NCI-H2081 (cell line): ENCODE data around the gene HS2ST1.

Experiments
- DNase-seq, 2 experiments: peaks; one replicate each; lab custom pipeline; 2025; lab: John Stamatoyannopoulos, UW

HS2ST1 gene

GRCh38 chr1:87113313-87113712 is 198.9 kb downstream of the HS2ST1 start:
- DNase-seq: no peak

- DNase-seq: no peak
Observed at GRCh38 chr1:87115317-87115890, 201.0 kb downstream of the HS2ST1 start.

DNA sequence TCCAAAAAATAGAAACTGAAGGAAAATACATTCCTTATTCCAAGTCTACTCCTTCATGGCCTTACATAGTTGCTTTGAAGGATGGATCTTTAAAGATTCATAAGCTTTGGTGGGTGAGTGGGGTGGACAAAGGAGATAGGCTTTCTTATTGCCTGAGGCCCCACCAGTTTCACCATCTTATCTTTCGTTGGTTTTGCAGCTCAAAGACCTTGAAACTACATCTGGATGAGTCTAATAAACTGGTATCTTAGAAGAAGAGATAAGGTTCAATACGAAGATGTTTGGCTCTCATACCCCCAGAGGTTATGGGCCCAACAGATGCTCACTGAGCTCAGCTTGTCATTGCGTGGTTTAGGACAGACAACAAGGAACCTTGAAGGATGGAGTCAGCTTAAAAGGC is 201.5 kb downstream of the HS2ST1 start:
- DNase-seq: no peak

DNA sequence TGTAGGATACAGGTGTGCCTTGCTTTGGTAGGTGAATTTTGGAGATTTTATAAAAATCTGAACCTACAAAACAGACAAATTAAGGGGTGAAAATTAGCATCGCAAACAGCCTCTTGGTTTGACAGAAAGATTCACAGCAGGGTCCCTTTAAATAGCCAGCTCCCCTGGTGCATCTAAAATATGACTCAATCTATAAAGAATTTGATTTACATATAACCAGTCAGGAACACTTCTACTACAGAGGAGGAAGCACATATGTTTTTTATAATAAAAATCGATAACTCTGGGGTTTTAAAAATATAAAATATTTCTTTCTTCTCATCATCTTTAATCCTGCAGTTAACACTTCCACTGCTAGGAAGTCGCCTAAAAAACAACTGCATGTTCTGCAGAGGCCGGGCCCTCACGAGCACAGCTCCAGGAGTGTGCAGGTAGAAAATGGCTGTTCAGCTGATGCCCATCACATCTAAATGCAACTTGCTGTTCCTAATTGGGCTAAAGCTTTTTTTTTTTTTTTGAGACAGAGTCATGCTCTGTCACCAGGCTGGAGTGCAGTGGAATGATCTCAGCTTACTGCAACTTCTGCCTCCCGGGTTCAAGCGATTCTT is 203.4 kb downstream of the HS2ST1 start:
- DNase-seq: no peak

DNA sequence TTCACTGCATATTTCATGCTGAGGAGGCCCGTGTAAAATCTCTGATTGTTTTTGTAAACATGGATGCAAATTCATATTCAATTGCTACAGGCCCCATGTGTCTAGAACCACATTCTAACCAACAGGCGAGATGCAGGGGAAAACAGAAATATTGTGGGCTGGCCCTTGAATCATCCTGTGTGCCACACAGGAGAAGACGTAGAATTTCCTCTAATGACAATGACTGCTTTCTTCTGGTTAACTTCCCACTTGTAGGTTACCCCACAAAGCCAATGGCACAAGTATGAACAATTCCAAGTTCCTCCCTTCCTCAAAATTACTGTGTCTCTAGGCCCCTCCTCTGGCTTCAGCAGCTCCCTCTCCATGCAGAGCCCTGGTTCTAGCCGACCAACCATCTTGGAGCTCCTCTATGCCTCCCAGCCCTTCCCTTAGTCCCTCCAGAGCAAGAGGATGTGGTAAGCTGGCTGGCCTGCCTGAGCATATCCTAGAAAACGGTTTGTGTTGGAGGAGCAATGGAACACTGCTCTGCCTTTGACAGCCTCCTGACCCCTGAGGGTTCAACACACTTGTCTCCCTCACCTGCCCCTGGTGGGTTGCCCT is 205.2 kb downstream of the HS2ST1 start:
- no peak for DNase-seq

- no peak for DNase-seq
Observed at GRCh38 chr1:87120779-87121178, 206.3 kb downstream of the HS2ST1 start.

DNA sequence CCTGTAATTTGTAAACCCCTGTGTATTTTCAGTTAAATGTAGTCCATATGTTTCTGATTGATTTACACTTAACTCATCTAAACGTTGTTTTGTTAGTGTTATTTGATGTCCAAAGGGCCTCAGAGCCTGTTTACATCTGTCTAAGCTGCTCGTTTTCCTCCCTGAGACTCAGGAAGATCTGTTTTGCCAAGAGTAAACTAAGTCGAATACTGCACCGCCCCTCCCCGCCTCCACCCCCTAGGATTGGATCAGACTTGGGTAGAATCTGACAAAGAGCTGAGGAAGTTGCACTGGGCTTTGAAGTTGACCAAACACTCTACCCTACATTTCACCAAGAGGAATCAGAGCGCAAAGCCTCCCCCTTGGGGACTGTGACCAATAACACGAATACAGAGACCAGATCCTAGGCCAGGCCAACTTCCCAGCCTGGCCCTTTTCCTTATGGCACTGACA is 207.3 kb downstream of the HS2ST1 start:
- no peak for DNase-seq

- DNase-seq: no peak
Observed at GRCh38 chr1:87122243-87122642, 207.8 kb downstream of the HS2ST1 start.

GRCh38 chr1:87123610-87124009 is 209.2 kb downstream of the HS2ST1 start:
- DNase-seq: no peak

DNA sequence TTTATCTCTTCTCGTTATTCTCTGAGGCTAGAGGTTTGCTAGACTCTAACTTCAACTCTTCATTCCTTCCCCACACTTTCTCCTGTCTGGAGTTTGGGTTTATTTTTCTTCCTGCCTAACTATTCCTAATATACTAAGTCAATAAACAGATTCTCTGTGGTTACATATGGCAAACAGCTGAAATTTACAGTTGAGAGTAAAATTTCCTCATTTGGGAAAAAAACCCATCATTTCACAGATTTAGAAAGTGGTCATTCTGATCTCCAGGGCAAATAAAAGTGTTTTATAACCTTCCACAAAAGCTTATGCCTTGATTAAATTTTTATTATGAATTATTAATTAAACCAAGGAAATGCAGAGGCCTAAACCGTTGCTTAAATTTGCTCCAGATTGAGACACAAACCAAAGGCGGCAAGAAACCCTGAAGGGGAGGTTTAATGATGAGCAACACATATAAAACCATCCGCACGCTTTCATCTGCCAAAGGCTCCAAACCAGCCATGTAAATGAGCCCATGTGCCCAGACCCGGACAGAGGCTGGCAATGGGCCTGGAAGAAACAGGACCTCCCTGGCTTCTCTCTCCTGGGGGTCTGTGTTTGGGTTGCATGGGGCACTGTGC is 212.6 kb downstream of the HS2ST1 start:
- no peak for DNase-seq

DNA sequence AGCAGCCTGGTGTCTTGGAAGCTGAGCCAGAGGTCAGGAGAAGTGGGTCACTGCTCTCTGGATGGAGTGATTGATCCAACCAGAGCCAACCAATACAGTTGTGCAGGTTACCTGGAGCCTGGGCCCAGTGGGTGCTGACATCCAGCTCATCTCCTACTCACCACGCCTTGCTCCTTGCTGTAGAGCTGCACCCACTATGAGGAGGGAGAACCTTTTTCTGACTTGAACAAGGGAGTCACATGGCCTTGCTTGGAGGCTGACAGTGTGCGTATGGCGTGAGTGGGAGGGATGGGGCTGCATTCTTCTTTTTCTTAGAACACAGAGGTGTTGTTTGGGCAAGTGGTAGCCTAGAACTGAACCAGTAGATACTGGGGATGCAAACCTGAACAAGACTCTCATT is 213.1 kb downstream of the HS2ST1 start:
- DNase-seq: no peak

DNA sequence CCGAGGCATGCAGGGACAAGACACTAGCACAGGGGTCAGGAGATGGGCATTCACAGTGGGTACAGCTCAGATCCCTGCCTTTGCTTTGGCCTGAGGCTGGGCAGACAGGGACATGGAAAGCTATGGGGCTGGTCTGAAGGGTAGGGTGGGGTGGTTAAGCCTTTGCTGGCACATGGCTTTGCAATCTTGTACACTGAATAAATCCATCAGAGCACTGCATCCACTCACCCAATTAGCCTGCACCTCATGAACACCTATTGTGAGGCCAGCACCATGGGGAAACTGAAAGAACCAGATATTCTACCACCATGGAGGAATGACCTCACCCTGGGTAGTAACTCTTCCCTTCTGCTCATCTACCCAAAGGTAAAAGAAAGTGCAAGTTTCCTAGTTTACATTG is 214.6 kb downstream of the HS2ST1 start:
- no peak for DNase-seq

- DNase-seq: no peak
Observed at GRCh38 chr1:87129606-87130005, 215.2 kb downstream of the HS2ST1 start.

DNA sequence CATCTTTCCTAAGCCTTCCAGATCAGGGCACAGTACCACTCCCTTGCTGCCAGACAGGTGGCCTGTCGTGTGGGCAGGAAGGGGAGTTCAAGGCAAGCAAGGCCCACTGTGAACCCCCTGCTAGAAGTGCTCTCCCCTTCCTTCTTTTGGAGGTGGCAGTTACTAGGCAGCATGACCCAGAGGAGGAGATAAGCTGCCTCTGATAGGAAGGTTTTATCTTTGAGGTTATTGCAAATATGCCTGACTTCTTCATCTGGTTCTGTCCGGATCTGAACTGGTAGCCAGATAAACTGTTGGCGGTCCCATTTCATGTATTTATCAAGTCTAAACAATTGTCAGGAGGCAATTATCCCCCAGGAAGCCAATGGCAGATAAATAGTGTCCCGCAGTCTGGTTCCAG is 216.0 kb downstream of the HS2ST1 start:
- DNase-seq: no peak

DNA sequence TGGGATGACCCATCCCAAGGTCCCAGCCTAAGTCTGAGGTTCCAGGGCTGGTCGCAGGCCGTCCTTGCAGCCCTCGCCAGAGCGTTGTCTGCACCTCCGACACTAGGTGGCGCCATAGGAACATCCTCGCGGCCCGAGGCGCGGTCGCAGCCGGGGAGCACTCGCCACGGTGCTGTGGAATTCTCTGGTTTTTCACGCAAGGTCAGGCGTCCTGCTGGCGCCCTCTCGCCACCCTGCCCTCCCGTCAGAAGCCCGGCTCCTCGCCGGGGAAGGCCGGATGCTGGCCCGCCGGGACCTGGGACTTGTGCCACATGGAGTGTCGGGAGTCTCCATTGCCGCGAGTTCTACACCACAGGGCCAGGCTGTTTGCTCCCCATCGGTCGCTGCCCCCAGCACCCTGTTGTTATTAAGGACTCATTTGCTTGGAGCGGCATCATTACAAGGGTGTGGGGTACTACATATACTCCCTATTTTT is 217.4 kb downstream of the HS2ST1 start:
- peak; percentile 45 to 59 for DNase-seq

DNA sequence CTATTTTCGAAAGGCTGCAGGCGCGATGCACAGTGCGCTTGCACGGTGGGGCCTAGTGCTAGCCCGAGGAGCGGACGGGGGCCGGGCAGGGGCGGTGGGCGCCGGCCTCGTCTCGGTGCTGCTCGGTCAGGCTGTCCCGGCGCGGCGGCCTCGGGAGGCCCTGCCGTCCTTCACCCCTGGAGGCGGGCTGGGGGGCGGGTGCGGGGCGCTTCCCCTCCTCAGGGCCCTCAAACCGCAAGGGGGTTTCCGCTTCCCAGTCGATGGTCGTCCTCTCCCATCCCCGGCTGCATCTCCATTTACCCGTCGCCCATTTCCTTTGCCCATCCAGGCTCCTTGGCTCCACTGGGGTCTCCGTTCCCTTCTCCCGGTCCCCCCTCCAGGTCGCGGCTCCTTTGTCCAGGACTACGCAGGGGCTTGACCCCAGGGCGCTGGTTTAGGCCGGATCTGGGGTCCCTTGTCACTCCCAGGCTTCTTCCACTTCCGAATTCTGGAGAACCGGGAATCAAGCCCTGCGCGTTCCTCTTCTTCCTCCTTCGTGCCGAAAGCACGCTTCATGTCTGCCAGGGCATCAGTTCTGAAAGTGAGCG is 217.9 kb downstream of the HS2ST1 start:
- DNase-seq: no peak

GRCh38 chr1:87134061-87134460 is 219.6 kb downstream of the HS2ST1 start:
- no peak for DNase-seq

DNA sequence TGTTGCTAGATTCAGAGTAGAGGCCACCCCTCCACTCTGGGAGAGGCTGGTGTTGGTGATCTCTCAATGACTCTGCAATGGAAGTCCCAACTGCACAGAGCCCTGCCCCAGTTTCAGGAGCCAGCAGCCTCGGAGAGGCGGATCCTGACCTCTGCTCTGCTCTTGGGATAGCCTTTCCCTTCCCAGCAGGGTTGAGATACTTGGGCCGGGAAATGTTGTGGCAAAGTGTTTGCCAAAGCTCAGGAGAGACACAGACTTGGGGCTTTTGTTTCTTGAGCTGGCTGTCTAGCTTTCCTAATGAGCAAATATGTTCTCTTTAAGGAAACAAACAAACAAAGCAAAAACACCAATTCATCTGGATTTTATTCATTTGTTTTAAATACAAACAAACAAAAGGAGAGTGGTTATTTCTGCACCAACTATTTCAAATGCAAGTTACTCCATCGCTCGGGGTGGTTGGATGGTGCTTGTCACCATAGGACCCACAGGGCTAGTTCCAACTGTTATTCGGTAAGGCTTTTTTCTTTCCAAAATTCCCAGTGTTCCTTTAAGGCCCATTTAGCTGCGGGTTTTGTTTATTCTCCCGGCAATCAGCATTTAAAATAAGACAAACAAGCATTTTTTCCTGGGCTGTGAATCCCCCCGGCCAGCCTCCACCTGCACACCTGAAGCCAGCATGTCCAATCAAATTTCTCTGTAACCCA is 220.3 kb downstream of the HS2ST1 start:
- DNase-seq: no peak

DNA sequence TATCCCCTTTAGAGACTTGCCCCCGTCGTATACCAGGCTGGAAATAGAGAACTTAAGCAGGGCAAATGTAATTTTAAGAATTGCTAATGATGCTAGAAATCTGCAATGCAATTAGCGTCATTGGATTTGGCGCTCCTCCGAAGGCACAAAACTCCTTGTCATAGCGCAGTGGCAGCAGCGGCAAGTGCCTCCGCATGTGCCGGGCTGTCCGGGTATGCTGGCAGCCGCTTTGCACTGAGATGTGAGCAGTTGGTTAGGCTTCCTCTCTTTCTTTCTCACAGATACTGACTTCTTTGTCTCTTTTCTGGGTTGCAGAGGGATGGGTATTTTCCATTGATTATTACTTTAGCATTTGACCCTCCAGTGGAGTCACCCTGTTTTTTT is 220.9 kb downstream of the HS2ST1 start:
- no peak for DNase-seq

DNA sequence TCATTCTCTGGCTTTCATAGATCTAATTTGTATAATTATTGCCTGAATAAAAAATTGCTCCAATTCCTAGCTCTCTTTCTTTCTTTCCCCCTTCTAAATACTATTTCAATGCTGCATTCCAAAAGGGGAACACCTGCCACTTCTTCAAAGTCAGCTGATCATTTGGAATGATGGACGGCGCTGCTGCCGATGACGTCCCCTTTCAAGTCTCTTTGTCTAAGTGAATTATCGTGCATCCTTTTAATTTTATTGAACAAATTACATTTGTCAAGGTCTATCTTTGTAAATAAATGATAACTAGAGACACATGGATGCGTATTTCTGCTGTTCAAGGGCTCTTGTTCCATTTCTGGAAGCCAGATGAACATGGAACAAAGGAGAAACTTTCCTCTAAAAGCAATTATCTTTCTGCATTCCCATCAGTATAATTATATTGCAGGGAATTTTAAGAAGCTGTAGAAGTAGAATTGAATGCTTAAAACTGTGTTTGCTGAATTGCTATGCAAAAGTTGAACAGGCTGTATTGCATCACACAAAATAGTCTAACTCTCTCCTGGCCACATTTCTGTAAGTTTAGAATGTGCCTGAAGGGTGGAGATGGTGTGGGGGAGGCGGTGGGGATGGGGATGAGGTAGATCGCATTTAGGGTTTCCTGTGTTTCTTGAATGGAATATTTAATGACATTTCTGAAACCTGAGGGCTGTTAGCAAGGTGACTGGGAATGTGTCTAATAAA is 222.3 kb downstream of the HS2ST1 start:
- DNase-seq: no peak

DNA sequence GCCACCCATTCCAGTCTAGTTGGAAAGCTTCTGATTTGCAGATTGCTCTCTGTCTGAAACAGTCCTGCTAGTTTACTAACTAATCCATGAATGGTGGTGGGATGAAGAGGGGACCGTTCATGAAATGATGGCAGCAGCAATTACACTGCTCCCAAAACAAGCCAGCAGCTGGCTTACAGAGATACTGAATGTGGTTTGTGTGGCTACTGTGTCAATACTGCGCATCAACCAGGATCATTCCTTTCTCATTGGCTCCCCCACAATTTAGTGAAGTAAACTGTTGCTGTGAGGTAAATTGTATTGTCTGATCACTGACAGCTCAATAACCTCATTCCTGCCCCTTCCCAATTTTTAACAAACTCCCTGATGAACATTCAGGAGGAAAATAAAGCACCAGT is 222.9 kb downstream of the HS2ST1 start:
- DNase-seq: no peak
